Trophoblast cell (in vitro differentiated cells and primary cell): ENCODE measurements around the gene CYTH1.
A peak's percentile ranks its signal among the peaks of the same experiment; 100 is the strongest.
"Not testable (repeated sequence)": the region's sequence is repeated elsewhere in the genome, so short reads cannot be mapped to it uniquely, and the experiment has no call there.

Experiments
- DNase-seq, 2 donors: peaks; one replicate each; pipeline ENCODE4 v3.0.0-alpha.2; 2016
- H2AFZ ChIP-seq: 2 replicates; pipeline ENCODE4 v1.6.1; 2013; ENCODE audit warnings: low read length, moderate library complexity, mild to moderate bottlenecking; ENCODE audit not compliant: insufficient read depth, poor library complexity
- H2AK5ac ChIP-seq: 2 replicates; pipeline ENCODE4 v1.6.1; 2013; ENCODE audit warnings: mild to moderate bottlenecking, low read length
- H2BK120ac ChIP-seq: 2 replicates; pipeline ENCODE4 v1.6.1; 2013; ENCODE audit warnings: low read length, mild to moderate bottlenecking, moderate library complexity; ENCODE audit not compliant: insufficient read depth, poor library complexity
- H2BK12ac ChIP-seq: 2 replicates; pipeline ENCODE4 v1.6.1; 2013; ENCODE audit warnings: mild to moderate bottlenecking, low read length, moderate library complexity
- H2BK5ac ChIP-seq: 2 replicates; pipeline ENCODE4 v1.6.1; 2013; ENCODE audit warnings: low read length, low read depth, moderate library complexity, mild to moderate bottlenecking; ENCODE audit not compliant: poor library complexity
- H3K14ac ChIP-seq: 2 replicates; pipeline ENCODE4 v1.6.1; 2013; ENCODE audit warnings: mild to moderate bottlenecking, low read length
- H3K18ac ChIP-seq: 2 replicates; pipeline ENCODE4 v1.6.1; 2013; ENCODE audit warnings: mild to moderate bottlenecking, low read length
- H3K23ac ChIP-seq: 2 replicates; pipeline ENCODE4 v1.6.1; 2013; ENCODE audit warnings: low read length
- H3K27ac ChIP-seq: 2 replicates; pipeline ENCODE4 v1.5.1; 2013; ENCODE audit warnings: low read depth, mild to moderate bottlenecking, inconsistent platforms, low read length, moderate library complexity
- H3K27me3 ChIP-seq: 2 replicates; pipeline ENCODE4 v1.6.1; 2013; ENCODE audit warnings: inconsistent platforms, mild to moderate bottlenecking, low read length, moderate library complexity; ENCODE audit not compliant: insufficient read depth
- H3K36me3 ChIP-seq, 2 experiments: 1 replicate in 1 of 2; 2 replicates in 1 of 2; pipeline ENCODE4 v1.6.1; 2013; ENCODE audit warnings: low read length in 2 of 2, mild to moderate bottlenecking in 2 of 2, moderate library complexity in 1 of 2; ENCODE audit not compliant: insufficient read depth in 2 of 2, control insufficient read depth in 1 of 2
- H3K4ac ChIP-seq: 2 replicates; pipeline ENCODE4 v1.6.1; 2013; ENCODE audit warnings: low read depth, mild to moderate bottlenecking, low read length, moderate library complexity
- H3K4me1 ChIP-seq, 2 experiments: 1 replicate in 1 of 2; 2 replicates in 1 of 2; pipeline ENCODE4 v1.6.1; 2013; ENCODE audit warnings: low read length in 2 of 2, mild to moderate bottlenecking in 2 of 2, moderate library complexity in 1 of 2; ENCODE audit not compliant: insufficient read depth in 2 of 2, control insufficient read depth in 1 of 2
- H3K4me2 ChIP-seq: 2 replicates; pipeline ENCODE4 v1.6.1; 2013; ENCODE audit warnings: inconsistent platforms, mild to moderate bottlenecking, low read length, moderate library complexity
- H3K4me3 ChIP-seq: 2 replicates; pipeline ENCODE4 v1.5.1; 2013; ENCODE audit warnings: mild to moderate bottlenecking, low read depth, low read length, inconsistent platforms
- H3K79me1 ChIP-seq: one replicate; pipeline ENCODE4 v1.6.1; 2013; ENCODE audit warnings: low read length
- H3K79me2 ChIP-seq: 2 replicates; pipeline ENCODE4 v1.6.1; 2013; ENCODE audit warnings: low read length, mild to moderate bottlenecking; ENCODE audit not compliant: control insufficient read depth, insufficient read depth, poor library complexity
- H3K9ac ChIP-seq: 2 replicates; pipeline ENCODE4 v1.6.1; 2013; ENCODE audit warnings: mild to moderate bottlenecking, low read length
- H3K9me3 ChIP-seq: 2 replicates; pipeline ENCODE4 v1.6.1; 2013; ENCODE audit warnings: low read depth, mild to moderate bottlenecking, control low read depth, inconsistent platforms, low read length; ENCODE audit not compliant: insufficient read depth
- H4K12ac ChIP-seq: 2 replicates; pipeline ENCODE4 v1.6.1; 2013; ENCODE audit warnings: low read depth, mild to moderate bottlenecking, low read length, moderate library complexity
- H4K8ac ChIP-seq: 2 replicates; pipeline ENCODE4 v1.6.1; 2013; ENCODE audit warnings: low read depth, mild to moderate bottlenecking, low read length, moderate library complexity
- H4K91ac ChIP-seq: one replicate; pipeline ENCODE4 v1.6.1; 2013; ENCODE audit warnings: low read depth, mild to moderate bottlenecking, low read length, moderate library complexity
- WGBS: extraction: QIAGEN DNeasy Blood & Tissue Kit; methylation state at CpG from one replicate; pipeline ENCODE4 v1.1.7; 2013; ENCODE audit warnings: missing lambda C conversion rate; ENCODE audit not compliant: insufficient read length, insufficient coverage; ENCODE audit errors: extremely low coverage; 5-methylcytosine and 5-hydroxymethylcytosine counted together

CYTH1 gene

GRCh38 chr17:78672005-78672404 lies 110.1 kb downstream of the CYTH1 start:
- no CpG with 5 or more reads among the region's 11 CpGs for WGBS
- Histone ChIP-seq H2AFZ (no peak overlapping the region), H4K8ac (no peak overlapping the region), H3K4me1 (peaks cover under 1 to 3% of the 10 kb centered on the region in 2 experiments), H3K18ac (no peak overlapping the region), H3K36me3 (peaks cover 22% of the 10 kb centered on the region in 2 experiments), H3K4ac (no peak overlapping the region), H2AK5ac (no peak overlapping the region), H3K9ac (no peak overlapping the region), H3K4me2 (no peak overlapping the region), H2BK5ac (no peak overlapping the region), H2BK120ac (no peak overlapping the region), H3K27ac (no peak overlapping the region), H4K12ac (no peak overlapping the region), H3K9me3 (no peaks in the 10 kb centered on the region), H3K14ac (no peak overlapping the region), H2BK12ac (no peak overlapping the region), H3K23ac (no peak overlapping the region), H4K91ac (no peak overlapping the region), H3K79me1 (no peaks in the 10 kb centered on the region), H3K4me3 (no peak overlapping the region), H3K27me3 (no peaks in the 10 kb centered on the region), H3K79me2 (no peaks in the 10 kb centered on the region)
- DNase-seq = peak; percentile 79 to 80

DNA sequence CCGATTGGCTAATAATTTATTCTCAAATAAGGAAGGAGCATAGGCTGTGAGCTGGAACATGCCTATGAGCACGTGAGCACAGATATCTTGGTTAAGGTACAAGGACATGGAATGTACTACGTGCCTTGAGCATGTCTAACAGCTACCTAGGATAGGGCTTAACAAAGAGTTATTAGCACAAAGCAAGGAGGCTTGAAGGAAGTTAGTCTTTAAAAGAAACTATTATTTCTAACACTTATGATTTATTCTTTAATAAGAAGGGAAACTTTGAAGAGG lies 110.4 kb downstream of the CYTH1 start:
- H3K9ac ChIP-seq, H4K12ac ChIP-seq, H3K79me2 ChIP-seq, H3K23ac ChIP-seq, H3K27ac ChIP-seq, H3K27me3 ChIP-seq, H3K14ac ChIP-seq, H3K4me3 ChIP-seq, H4K91ac ChIP-seq, H3K18ac ChIP-seq, H3K4me1 ChIP-seq, H3K79me1 ChIP-seq, H2AFZ ChIP-seq, H2AK5ac ChIP-seq, H2BK120ac ChIP-seq, H2BK12ac ChIP-seq, H2BK5ac ChIP-seq, H3K4me2 ChIP-seq, H3K4ac ChIP-seq, H3K9me3 ChIP-seq, H4K8ac ChIP-seq: not testable (repeated sequence)
- H3K36me3 ChIP-seq = peaks cover 18 to 19% of the 10 kb centered on the region in 2 experiments
- peak; percentile 60 to 69 for DNase-seq
- WGBS = no CpG with 5 or more reads among the region's 3 CpGs

GRCh38 chr17:78670850-78671725 lies 111.0 kb downstream of the CYTH1 start:
- H2BK120ac ChIP-seq = no peak overlapping the region
- H3K79me1 ChIP-seq = peaks cover 7% of the 10 kb centered on the region
- no peak overlapping the region for H2BK12ac ChIP-seq

GRCh38 chr17:78669975-78670518 lies 112.0 kb downstream of the CYTH1 start:
- H3K79me2 ChIP-seq = no peaks in the 10 kb centered on the region
- H4K8ac ChIP-seq = no peak overlapping the region
- no peak overlapping the region for H2BK12ac ChIP-seq
- H3K4ac ChIP-seq = no peak overlapping the region
- no peak overlapping the region for H2BK120ac ChIP-seq
- H3K23ac ChIP-seq = no peak overlapping the region
- H3K36me3 ChIP-seq = peaks cover 6 to 10% of the 10 kb centered on the region in 2 experiments
- no peak overlapping the region for H3K4me3 ChIP-seq
- no peak overlapping the region for H2AK5ac ChIP-seq
- H3K79me1 ChIP-seq = peaks cover 8% of the 10 kb centered on the region
- no peak overlapping the region for H3K9ac ChIP-seq
- peaks cover 9 to 10% of the 10 kb centered on the region in 2 experiments for H3K4me1 ChIP-seq
- H3K14ac ChIP-seq = no peak overlapping the region
- H3K27me3 ChIP-seq = no peaks in the 10 kb centered on the region
- H2AFZ ChIP-seq = no peak overlapping the region
- WGBS = no CpG with 5 or more reads among the region's 23 CpGs
- H2BK5ac ChIP-seq = no peak overlapping the region
- no peaks in the 10 kb centered on the region for H3K9me3 ChIP-seq
- no peak overlapping the region for H3K18ac ChIP-seq
- DNase-seq = peak; percentile 46 to 58
- H3K4me2 ChIP-seq = no peak overlapping the region
- no peak overlapping the region for H4K91ac ChIP-seq
- no peak overlapping the region for H4K12ac ChIP-seq
- no peak overlapping the region for H3K27ac ChIP-seq

More at GRCh38 chr17:78670850-78671725, 111.0 kb downstream of the CYTH1 start:
- no peak overlapping the region for H3K14ac ChIP-seq
- no peak for DNase-seq
- no peak overlapping the region for H3K4ac ChIP-seq
- no peak overlapping the region for H2BK5ac ChIP-seq
- H2AFZ ChIP-seq = no peak overlapping the region
- no CpG with 5 or more reads among the region's 20 CpGs for WGBS
- H3K9ac ChIP-seq = no peak overlapping the region
- H3K79me2 ChIP-seq = no peaks in the 10 kb centered on the region
- no peak overlapping the region for H4K8ac ChIP-seq
- H3K4me2 ChIP-seq = no peak overlapping the region
- no peak overlapping the region for H2AK5ac ChIP-seq
- H3K18ac ChIP-seq = no peak overlapping the region
- H4K91ac ChIP-seq = no peak overlapping the region
- H3K23ac ChIP-seq = no peak overlapping the region
- no peak overlapping the region for H3K27ac ChIP-seq
- no peak overlapping the region for H4K12ac ChIP-seq
- H3K27me3 ChIP-seq = no peaks in the 10 kb centered on the region
- no peaks in the 10 kb centered on the region for H3K9me3 ChIP-seq
- peaks cover 14 to 15% of the 10 kb centered on the region in 2 experiments for H3K36me3 ChIP-seq
- H3K4me1 ChIP-seq = peaks cover 7 to 9% of the 10 kb centered on the region in 2 experiments
- no peak overlapping the region for H3K4me3 ChIP-seq
